ENCODE results near the gene CAPN13.

- TF ChIP-seq GATA2 (IDR thresholded peaks at IDR 0.05; ENCODE audit: low read depth, low read length) (no peak), GATA3 (IDR thresholded peaks at IDR 0.05; ENCODE audit: low read depth, low read length) (no peak)
These were observed 26.4 kb downstream of the CAPN13 start for GRCh38 chr2:30780776-30781330.

All from SH-SY5Y (cell line).